Keratinocyte (primary cell): ENCODE data around the gene SH3D21. TPM values are rescaled to one million over a fixed set of nuclear protein-coding genes. Genes with fewer than 3 reads are reported as not detected.
A peak's percentile ranks its signal among the peaks of the same experiment; 100 is the strongest.

Experiments used
- DNase-seq: peaks from one replicate; pipeline ENCODE4 v3.0.0-alpha.2; 2011; ENCODE audit warnings: low read depth, missing footprints, low spot score
- FAIRE-seq: peaks from 2 replicates; lab custom pipeline; 2011; peaks lifted over from hg19 to GRCh38; lab: Jason Lieb, UNC
- H2AFZ ChIP-seq: 2 replicates; pipeline ENCODE4 v1.6.0; 2012; ENCODE audit warnings: low read length, control low read depth, inconsistent platforms; ENCODE audit not compliant: control insufficient read depth
- H3K27ac ChIP-seq: 2 replicates; pipeline ENCODE4 v1.5.1; 2011; ENCODE audit warnings: low read length; ENCODE audit not compliant: control insufficient read depth, insufficient read depth
- H3K27me3 ChIP-seq: 3 replicates; pipeline ENCODE4 v1.6.0; 2011; ENCODE audit warnings: low read length; ENCODE audit not compliant: control insufficient read depth, insufficient read depth; ENCODE audit errors: extremely low read depth
- H3K36me3 ChIP-seq, 2 experiments: 2 replicates in 1 of 2; 3 replicates in 1 of 2; pipeline ENCODE4 v1.5.1; 2011; ENCODE audit warnings: low read length in 2 of 2, mild to moderate bottlenecking in 1 of 2; ENCODE audit not compliant: control insufficient read depth in 2 of 2, insufficient read depth in 2 of 2; ENCODE audit errors: extremely low read depth in 1 of 2
- H3K4me1 ChIP-seq: 3 replicates; pipeline ENCODE4 v1.5.1; 2011; ENCODE audit warnings: low read length; ENCODE audit not compliant: control insufficient read depth, insufficient read depth; ENCODE audit errors: extremely low read depth
- H3K4me2 ChIP-seq: 3 replicates; pipeline ENCODE4 v1.6.0; 2011; ENCODE audit warnings: low read depth, low read length; ENCODE audit not compliant: control insufficient read depth, insufficient read depth; ENCODE audit errors: extremely low read depth
- H3K4me3 ChIP-seq, 3 experiments: fragments of 200-600 bp in 1 of 3; sonication (generic) in 1 of 3; 2 replicates in 2 of 3; 3 replicates in 1 of 3; pipeline ENCODE4 v1.5.1; 2011 to 2016; ENCODE audit warnings: low read length in 3 of 3, mild to moderate bottlenecking in 3 of 3, control low read depth in 2 of 3, inconsistent platforms in 1 of 3, low read depth in 1 of 3, mixed read lengths in 1 of 3, mixed run types in 1 of 3, moderate library complexity in 1 of 3; ENCODE audit not compliant: control insufficient read depth in 2 of 3, insufficient read depth in 2 of 3; ENCODE audit errors: extremely low read depth in 1 of 3
- H3K79me2 ChIP-seq: 2 replicates; pipeline ENCODE4 v1.6.0; 2012; ENCODE audit warnings: low read length; ENCODE audit not compliant: control insufficient read depth, insufficient read depth
- H3K9ac ChIP-seq: 3 replicates; pipeline ENCODE4 v1.6.0; 2011; ENCODE audit warnings: low read length; ENCODE audit not compliant: control insufficient read depth, insufficient read depth; ENCODE audit errors: extremely low read depth
- H3K9me1 ChIP-seq: 3 replicates; pipeline ENCODE4 v1.6.0; 2011; ENCODE audit warnings: low read length; ENCODE audit not compliant: control insufficient read depth, insufficient read depth; ENCODE audit errors: extremely low read depth
- H3K9me3 ChIP-seq: 2 replicates; pipeline ENCODE4 v1.5.1; 2012; ENCODE audit warnings: low read depth, low read length; ENCODE audit not compliant: control insufficient read depth
- H4K20me1 ChIP-seq: 3 replicates; pipeline ENCODE4 v1.6.0; 2011; ENCODE audit warnings: low read length; ENCODE audit not compliant: control insufficient read depth, insufficient read depth; ENCODE audit errors: extremely low read depth
- CTCF ChIP-seq, 3 experiments: IDR thresholded peaks in 1 of 3; conservative IDR thresholded peaks in 1 of 3; optimal IDR thresholded peaks in 1 of 3; 2 replicates in 2 of 3; 3 replicates in 1 of 3; pipeline versions ENCODE3 to v1.5.1; 2011; ENCODE audit warnings: low read length in 3 of 3, mild to moderate bottlenecking in 3 of 3, moderate library complexity in 2 of 3, control low read depth in 1 of 3, inconsistent platforms in 1 of 3; ENCODE audit not compliant: insufficient read depth in 2 of 3; ENCODE audit errors: extremely low read depth in 1 of 3
- EZH2 ChIP-seq: IDR thresholded peaks from one replicate; pipeline ENCODE4 v1.6.1; 2012; ENCODE audit warnings: inconsistent platforms, mild to moderate bottlenecking, low read length, moderate library complexity
- dilution Hi-C: fragments of 300-500 bp; cut with MboI; formaldehyde crosslinking; loops from one replicate; pipeline ENCODE4 v1.7.0; 2020; ENCODE audit warnings: low sequenced_read_pairs; ENCODE audit not compliant: extremely low pct_ligation_motif_present
- polyA plus RNA-seq, 5 experiments: library from polyadenylated mRNA; depleted of rRNA in 3 of 5; stranded (reverse) in 3 of 5; stranded (forward) in 1 of 5; unstranded in 1 of 5; fragments of >200 nt; gene quantifications; 1 replicate in 1 of 5; 2 replicates in 3 of 5; 3 replicates in 1 of 5; pipeline versions ENCODE4 v1.2.1 to v1.2.3, GENCODE V29; 2011 to 2012; ENCODE audit warnings: missing spikeins in 2 of 5, low read depth in 1 of 5, low replicate concordance in 1 of 5

Gene SH3D21
- polyA plus RNA-seq, 1 donor (not counting 4 experiments of a cell fraction or from before 2014, with no cell fraction given): 7.1 TPM

GRCh38 chr1:36342426-36343185 is 36.4 kb downstream of the SH3D21 start:
- peak overlapping the region; percentile 47 for H3K9ac ChIP-seq
- peak; percentile 63 for FAIRE-seq
- H3K4me2 ChIP-seq: no peak overlapping the region

GRCh38 chr1:36343651-36344394 is 37.7 kb downstream of the SH3D21 start:
- no peak overlapping the region for H3K4me2 ChIP-seq
- no peak overlapping the region for H2AFZ ChIP-seq

More at GRCh38 chr1:36342426-36343185, 36.4 kb downstream of the SH3D21 start:
- no peaks in the 10 kb centered on the region for H3K79me2 ChIP-seq
- no peak overlapping the region for H3K4me3 ChIP-seq
- no peak overlapping the region for H2AFZ ChIP-seq
- peaks cover 9% of the 10 kb centered on the region for H3K4me1 ChIP-seq
- peak overlapping the region; percentile 60 for H3K27ac ChIP-seq
- peaks cover 21 to 34% of the 10 kb centered on the region in 2 experiments for H3K36me3 ChIP-seq
- no peak for TF ChIP-seq EZH2
- peak in 2 of 3 experiments; percentile 77 to 81 for TF ChIP-seq CTCF (optimal IDR thresholded peaks at IDR 0.05 in 1 of 3, IDR thresholded peaks at IDR 0.05 in 1 of 3, conservative IDR thresholded peaks at IDR 0.05 in 1 of 3; ENCODE audit: extremely low read depth in 1 of 3, insufficient read depth in 2 of 3, low read length in 3 of 3)
- dilution Hi-C loops: no loop called here
- H3K27me3 ChIP-seq: no peaks in the 10 kb centered on the region
- no peaks in the 10 kb centered on the region for H4K20me1 ChIP-seq
- H3K9me1 ChIP-seq: no peaks in the 10 kb centered on the region
- DNase-seq: no peak
- no peaks in the 10 kb centered on the region for H3K9me3 ChIP-seq

More at GRCh38 chr1:36343651-36344394, 37.7 kb downstream of the SH3D21 start:
- Histone ChIP-seq H3K4me3 (no peak overlapping the region), H3K9ac (no peak overlapping the region), H3K36me3 (peaks cover 33 to 44% of the 10 kb centered on the region in 2 experiments), H3K4me1 (peaks cover 10% of the 10 kb centered on the region), H3K9me1 (no peaks in the 10 kb centered on the region), H3K79me2 (no peaks in the 10 kb centered on the region), H3K27ac (no peak overlapping the region), H3K27me3 (no peaks in the 10 kb centered on the region), H4K20me1 (no peaks in the 10 kb centered on the region), H3K9me3 (no peaks in the 10 kb centered on the region)
- dilution Hi-C loops: no loop called here
- FAIRE-seq (no peak), DNase-seq (no peak)
- TF ChIP-seq EZH2: no peak
- no peak for TF ChIP-seq CTCF (optimal IDR thresholded peaks at IDR 0.05 in 1 of 3, IDR thresholded peaks at IDR 0.05 in 1 of 3, conservative IDR thresholded peaks at IDR 0.05 in 1 of 3; ENCODE audit: extremely low read depth in 1 of 3, insufficient read depth in 2 of 3, low read length in 3 of 3)
